Aorta (tissue), 5 donors: Measurements from ENCODE around the gene HMGA1. TPM values are rescaled to one million over a fixed set of nuclear protein-coding genes. Genes with fewer than 3 reads are reported as not detected.

Source experiments
- ATAC-seq: fragments of 200-7000 bp; cut with Tn5 transposase; one replicate; pipeline ENCODE4 v1.9.1; 2022; ENCODE audit warnings: moderate library complexity; ENCODE audit not compliant: low FRiP score
- DNase-seq, 2 donors: peaks; one replicate each; pipeline ENCODE4 v3.0.0-alpha.2; 2020
- H3K27ac ChIP-seq, 2 donors: one replicate each; pipeline ENCODE4 v1.5.1; 2013; ENCODE audit warnings: low read length in 2 of 2, mild to moderate bottlenecking in 2 of 2, moderate library complexity in 2 of 2, control low read depth in 1 of 2, inconsistent platforms in 1 of 2, low read depth in 1 of 2
- H3K27me3 ChIP-seq, 2 donors: one replicate each; pipeline ENCODE4 v1.6.1; 2013; ENCODE audit warnings: control low read depth in 1 of 2, low read length in 1 of 2, mild to moderate bottlenecking in 1 of 2, moderate library complexity in 1 of 2; ENCODE audit not compliant: insufficient read depth in 2 of 2, control insufficient read depth in 1 of 2
- H3K36me3 ChIP-seq, 2 donors: one replicate each; pipeline ENCODE4 v1.6.1; 2013; ENCODE audit warnings: control low read depth in 1 of 2, low read length in 1 of 2, mild to moderate bottlenecking in 1 of 2; ENCODE audit not compliant: insufficient read depth in 2 of 2, control insufficient read depth in 1 of 2
- H3K4me1 ChIP-seq, 2 donors: one replicate each; pipeline ENCODE4 v1.6.1; 2013; ENCODE audit warnings: low read length in 2 of 2, control low read depth in 1 of 2, mild to moderate bottlenecking in 1 of 2, moderate library complexity in 1 of 2; ENCODE audit not compliant: insufficient read depth in 2 of 2, control insufficient read depth in 1 of 2
- H3K4me3 ChIP-seq, 2 donors: one replicate each; pipeline ENCODE4 v1.5.1; 2013; ENCODE audit warnings: low read length in 2 of 2, control low read depth in 1 of 2, mild to moderate bottlenecking in 1 of 2
- H3K9me3 ChIP-seq: one replicate; pipeline ENCODE4 v1.6.1; 2013; ENCODE audit warnings: mild to moderate bottlenecking, low read length; ENCODE audit not compliant: control insufficient read depth
- WGBS, 2 donors: extraction: QIAGEN DNeasy Blood & Tissue Kit; methylation state at CpG; one replicate each; pipeline ENCODE4 v1.1.7; 2013; 5-methylcytosine and 5-hydroxymethylcytosine counted together
- intact Hi-C, 2 donors: fragments of 100-400 bp; cut with DNase I; formaldehyde crosslinking; loops; one replicate each; pipeline versions ENCODE4 v1.14.2 to v1.15.0; 2022
- polyA plus RNA-seq, 2 donors: library from polyadenylated mRNA; stranded (reverse); fragments of 200-250 nt; gene quantifications; one replicate each; pipeline ENCODE4 v1.2.3, GENCODE V29; 2013
- total RNA-seq, 2 donors: library from RNA; stranded (reverse); fragmentation: NEBNext Ultra II Directional; extraction: Animal tissue kit (Norgen Biotek cat#: 25700); gene quantifications; one replicate each; pipeline ENCODE4 v1.2.1, GENCODE V29; 2021
- donor health status: healthy with polysubstance abuse.
- donor health status: Bipolar disorder and iron deficiency.
- donor health status: DM: no; HTN: no; CAD: no.
- donor health status: DM: no; HTN: no; CAD: no.
- donor health status: DM: yes; HTN: yes; CAD: no.

Gene HMGA1
- total and polyA plus RNA-seq, 4 donors, result 11.0 to 25.5 (median 18.6) TPM

GRCh38 chr6:34229877-34230276 is 6.8 kb upstream of the HMGA1 start:
- Histone ChIP-seq H3K27me3 (no peaks in the 10 kb centered on the region), H3K27ac (no peak overlapping the region), H3K9me3 (no peaks in the 10 kb centered on the region), H3K4me1 (no peaks in the 10 kb centered on the region), H3K36me3 (no peaks in the 10 kb centered on the region), H3K4me3 (no peak overlapping the region)
- DNase-seq, result peak in 1 of 2 donors; percentile 15
- no peak for ATAC-seq
- intact Hi-C loops, result no loop called here
- WGBS, 2 donors, result 96 to 98% methylated on average over 8 of the region's 8 CpGs

- intact Hi-C loops, result no loop called here
- no peaks in the 10 kb centered on the region for H3K27me3 ChIP-seq
- WGBS, 2 donors, result 92 to 96% methylated on average over 5 of the region's 5 CpGs
- no peak overlapping the region for H3K27ac ChIP-seq
- H3K9me3 ChIP-seq, result no peaks in the 10 kb centered on the region
- H3K4me3 ChIP-seq, result no peak overlapping the region
- H3K36me3 ChIP-seq, result no peaks in the 10 kb centered on the region
- no peaks in the 10 kb centered on the region for H3K4me1 ChIP-seq
- DNase-seq, result peak in 1 of 2 donors; percentile 35
- no peak for ATAC-seq
These were observed 5.9 kb upstream of the HMGA1 start for GRCh38 chr6:34230653-34231371.

- 96 to 97% methylated on average over 17 of the region's 17 CpGs for WGBS, 2 donors
- H3K4me3 ChIP-seq, result no peak overlapping the region
- no peaks in the 10 kb centered on the region for H3K36me3 ChIP-seq
- no peaks in the 10 kb centered on the region for H3K4me1 ChIP-seq
- ATAC-seq, result no peak
- DNase-seq, result peak in 1 of 2 donors; percentile 51
- no peaks in the 10 kb centered on the region for H3K9me3 ChIP-seq
- H3K27me3 ChIP-seq, result peaks cover 0 to 2% of the 10 kb centered on the region in 2 donors
- intact Hi-C loops, result no loop called here
- no peak overlapping the region for H3K27ac ChIP-seq
These were observed 4.9 kb upstream of the HMGA1 start for GRCh38 chr6:34231566-34232336.

- H3K9me3 ChIP-seq, result no peaks in the 10 kb centered on the region
- WGBS, 2 donors, result 31 to 39% methylated on average over 5 of the region's 5 CpGs
- no peak for ATAC-seq
- intact Hi-C loops, result no loop called here
- peak in 1 of 2 donors; percentile 57 for DNase-seq
- no peak overlapping the region for H3K27ac ChIP-seq
- H3K4me1 ChIP-seq, result no peaks in the 10 kb centered on the region
- H3K27me3 ChIP-seq, result peaks cover 0 to 2% of the 10 kb centered on the region in 2 donors
- no peak overlapping the region for H3K4me3 ChIP-seq
- no peaks in the 10 kb centered on the region for H3K36me3 ChIP-seq
These were observed 3.8 kb upstream of the HMGA1 start for GRCh38 chr6:34232901-34233300.

GRCh38 chr6:34233867-34234266 is 2.8 kb upstream of the HMGA1 start:
- Histone ChIP-seq H3K27ac (no peak overlapping the region), H3K27me3 (peaks cover 0 to 2% of the 10 kb centered on the region in 2 donors), H3K4me3 (no peak overlapping the region), H3K9me3 (no peaks in the 10 kb centered on the region), H3K36me3 (no peaks in the 10 kb centered on the region), H3K4me1 (no peaks in the 10 kb centered on the region)
- DNase-seq (peak in 1 of 2 donors; percentile 26), ATAC-seq (no peak)
- intact Hi-C loops, result no loop called here
- WGBS, 2 donors, result 90 to 92% methylated on average over 7 of the region's 7 CpGs

- DNase-seq, result peak in 1 of 2 donors; percentile 76
These were observed 1.9 kb upstream of the HMGA1 start for GRCh38 chr6:34234667-34235306.

GRCh38 chr6:34235307-34236130 is 1.2 kb upstream of the HMGA1 start:
- no peak overlapping the region for H3K4me3 ChIP-seq
- WGBS, 2 donors, result 23 to 24% methylated on average over 57 to 75 of the region's 75 CpGs
- ATAC-seq (peak; percentile 58), DNase-seq (peak; percentile 72 to 88)
- H3K4me1 ChIP-seq, result no peaks in the 10 kb centered on the region
- H3K27ac ChIP-seq, result peak overlapping the region; percentile 8 to 49
- H3K27me3 ChIP-seq, result peaks cover 0 to 2% of the 10 kb centered on the region in 2 donors
- H3K36me3 ChIP-seq, result no peaks in the 10 kb centered on the region
- intact Hi-C loops, result no loop called here
- no peaks in the 10 kb centered on the region for H3K9me3 ChIP-seq

More at GRCh38 chr6:34234667-34235306, 1.9 kb upstream of the HMGA1 start:
- Histone ChIP-seq H3K36me3 (no peaks in the 10 kb centered on the region), H3K9me3 (no peaks in the 10 kb centered on the region), H3K27ac (no peak overlapping the region), H3K4me3 (no peak overlapping the region), H3K4me1 (no peaks in the 10 kb centered on the region), H3K27me3 (peaks cover 0 to 2% of the 10 kb centered on the region in 2 donors)
- no peak for ATAC-seq
- 88 to 90% methylated on average over 26 to 53 of the region's 53 CpGs for WGBS, 2 donors
- intact Hi-C loops, result no loop called here

- DNase-seq (no peak), ATAC-seq (no peak)
- Histone ChIP-seq H3K4me1 (no peaks in the 10 kb centered on the region), H3K4me3 (peak overlapping the region in 1 of 2 donors; percentile 89), H3K36me3 (no peaks in the 10 kb centered on the region), H3K27me3 (peaks cover 0 to 2% of the 10 kb centered on the region in 2 donors), H3K27ac (peak overlapping the region; percentile 8 to 67), H3K9me3 (no peaks in the 10 kb centered on the region)
- 42 to 47% methylated on average over 13 of the region's 13 CpGs for WGBS, 2 donors
- intact Hi-C loops, result no loop called here
These were observed 586 bp upstream of the HMGA1 start for GRCh38 chr6:34236131-34236442.
